ENCODE results near the gene SLC10A7. TPM values are rescaled to one million over a fixed set of nuclear protein-coding genes. Genes with fewer than 3 reads are reported as not detected.

Gene SLC10A7
- total and polyA plus RNA-seq, 10 of the 15 experiments (the other 5 are each of a cell fraction or from before 2014, with no cell fraction given) = 4.6 to 23.7 (median 15.6) TPM

- Histone ChIP-seq H3K4me2 (ENCODE audit: control insufficient read depth, insufficient read depth) (no peak overlapping the region), H3K36me3 (ENCODE audit: control insufficient read depth in 2 of 2, insufficient read depth in 2 of 2, low read length in 1 of 2) (no peaks in the 10 kb centered on the region), H3K4me3 (no peak overlapping the region), H3K79me2 (ENCODE audit: control insufficient read depth, insufficient read depth, low read length) (peaks cover 1% of the 10 kb centered on the region), H3K27me3 (replicated peaks in 1 of 2; ENCODE audit: control insufficient read depth in 2 of 2, insufficient read depth in 2 of 2, low read length in 1 of 2) (no peaks in the 10 kb centered on the region), H4K20me1 (ENCODE audit: control insufficient read depth, insufficient read depth) (no peaks in the 10 kb centered on the region), H3K9me3 (replicated peaks; ENCODE audit: control insufficient read depth, insufficient read depth, low read length) (no peaks in the 10 kb centered on the region), H2AFZ (ENCODE audit: control insufficient read depth, low read depth, low read length) (no peak overlapping the region), H3K27ac (ENCODE audit: control insufficient read depth, insufficient read depth) (no peak overlapping the region), H3K4me1 (ENCODE audit: control insufficient read depth, insufficient read depth, low read length) (peaks cover 13% of the 10 kb centered on the region; the same call in 1 of the 2 replicates), H3K9ac (ENCODE audit: control insufficient read depth, insufficient read depth, low read length) (no peak overlapping the region)
- ATAC-seq = no peak
- ChIA-PET RAD21 (ENCODE audit: unreplicated experiment) (interaction anchor here (1.1 to 8.3 kb wide), 3 partner anchors 64 to 762 kb away, joined by 3 to 159 read pairs (median 4); no protein-coding TSS in a partner anchor), CTCF (interaction anchor here (1.2 to 15.2 kb wide), 5 partner anchors 54 to 241 kb away, joined by 3 to 173 read pairs (median 4); no protein-coding TSS in a partner anchor), POLR2A (interaction anchor here (0.6 to 1.0 kb wide), 4 partner anchors 51 to 181 kb away, joined by 3 to 6 read pairs (median 4); no protein-coding TSS in a partner anchor), SMC1A (ENCODE audit: uncharacterized antibody, unreplicated experiment) (interaction anchor here (0.7 to 5.3 kb wide), 10 partner anchors 62 to 762 kb away, joined by 3 to 121 read pairs (median 4); no protein-coding TSS in a partner anchor)
- no peak for DNase-seq (ENCODE audit: low read depth, low spot score)
- FAIRE-seq = no peak
- 99% methylated on average over 3 of the region's 3 CpGs for WGBS (ENCODE audit: insufficient coverage, insufficient replicate concordance, low lambda C conversion rate, missing lambda C conversion rate)
- no TSS peak for BruUV-seq (replicated peaks)
- in situ Hi-C loops (cut with MboI) = loop anchor here (5.0 to 10.0 kb wide), 3 partner anchors 89 to 759 kb away; no protein-coding TSS in a partner anchor
- intact Hi-C loops (cut with micrococcal nuclease; ENCODE audit: unreplicated experiment) = loop anchor here (10.0 kb wide), 1 partner anchor 401 kb away; the partner anchor contains the start of gene ZNF827
- no peak for TF ChIP-seq ETV6 (conservative IDR thresholded peaks at IDR 0.05 in 1 of 2, IDR thresholded peaks at IDR 0.05 in 1 of 2; ENCODE audit: borderline replicate concordance in 1 of 2, low read depth in 1 of 2)
- no peak for TF ChIP-seq BCLAF1 (IDR thresholded peaks at IDR 0.05)
- no peak for TF ChIP-seq RBBP5 (conservative IDR thresholded peaks at IDR 0.05)
- no peak for TF ChIP-seq ZBTB33 (IDR thresholded peaks at IDR 0.05)
- no peak for TF ChIP-seq POLR2A (IDR thresholded peaks at IDR 0.05; ENCODE audit: low read depth, low read length)
- TF ChIP-seq MYB (IDR thresholded peaks at IDR 0.05; ENCODE audit: borderline replicate concordance, low read depth, low read length) = no peak
- no peak for TF ChIP-seq USF2 (IDR thresholded peaks at IDR 0.05; ENCODE audit: borderline replicate concordance, low read depth, low read length)
- no peak for TF ChIP-seq IRF5 (IDR thresholded peaks at IDR 0.05; ENCODE audit: borderline replicate concordance)
- TF ChIP-seq MLLT1 (IDR thresholded peaks at IDR 0.05) = no peak
- TF ChIP-seq CBX5 (IDR thresholded peaks at IDR 0.05; ENCODE audit: low read depth) = no peak
These were observed 185.9 kb downstream of the SLC10A7 start for GRCh38 chr4:146335763-146336409.
